IMR-90 (cell line): Measurements from ENCODE around the gene KCNMA1. TPM values are rescaled to one million over a fixed set of nuclear protein-coding genes. Genes with fewer than 3 reads are reported as not detected.
A peak's percentile ranks its signal among the peaks of the same experiment; 100 is the strongest.

Experiments used
- ATAC-seq: fragments of 200-7000 bp; cut with Tn5 transposase; 2 replicates; pipeline ENCODE4 v1.9.1; 2020; ENCODE audit warnings: low read depth, mild to moderate bottlenecking, moderate library complexity
- BruUV-seq: library from RNA; stranded (reverse); fragments of 400-500 nt; replicated peaks from 2 replicates; lab custom pipeline; 2021; lab: Mats Ljungman, UMichigan
- CTCF ChIA-PET: fragments of 300-600 bp; formaldehyde crosslinking; extraction: SDS; loops from one replicate; lab custom pipeline; 2021; ENCODE audit warnings: antibody characterized with exemption; lab: Yijun Ruan, JAX
- POLR2A ChIA-PET: fragments of 300-600 bp; sonication (Branson Sonifier 250); formaldehyde crosslinking; loops from one replicate; lab custom pipeline; 2022; ENCODE audit warnings: antibody characterized with exemption; ENCODE audit not compliant: unreplicated experiment; lab: Charles Lee
- DNase-seq: peaks from one replicate; pipeline ENCODE4 v3.0.0; 2013
- H2AFZ ChIP-seq: replicated peaks from 2 replicates; pipeline ENCODE3; 2013; ENCODE audit warnings: low read length, mild to moderate bottlenecking; ENCODE audit not compliant: poor library complexity
- H2AK5ac ChIP-seq: 2 replicates; pipeline ENCODE4 v1.6.1; 2013; ENCODE audit warnings: low read depth, low read length, inconsistent platforms
- H2AK9ac ChIP-seq: replicated peaks from 2 replicates; pipeline ENCODE3; 2013; ENCODE audit warnings: mild to moderate bottlenecking, low read depth, low read length, moderate library complexity; ENCODE audit not compliant: poor library complexity
- H2BK120ac ChIP-seq: 2 replicates; pipeline ENCODE4 v1.6.1; 2013; ENCODE audit warnings: low read depth, low read length, inconsistent platforms
- H2BK15ac ChIP-seq: 3 replicates; pipeline ENCODE4 v1.6.1; 2013; ENCODE audit warnings: low read depth, low read length, inconsistent platforms
- H2BK20ac ChIP-seq: 2 replicates; pipeline ENCODE4 v1.6.1; 2013; ENCODE audit warnings: low read depth, mild to moderate bottlenecking, inconsistent platforms, low read length, moderate library complexity
- H2BK5ac ChIP-seq: 2 replicates; pipeline ENCODE4 v1.6.1; 2013; ENCODE audit warnings: mild to moderate bottlenecking, low read depth, low read length, inconsistent platforms; ENCODE audit not compliant: poor library complexity, severe bottlenecking
- H3K14ac ChIP-seq: replicated peaks from 2 replicates; pipeline ENCODE4 v1.6.1; 2013; ENCODE audit warnings: low read depth, low read length, inconsistent platforms
- H3K18ac ChIP-seq: 2 replicates; pipeline ENCODE4 v1.6.1; 2013; ENCODE audit warnings: low read depth, low read length, control low read depth
- H3K23ac ChIP-seq: 2 replicates; pipeline ENCODE4 v1.6.1; 2013; ENCODE audit warnings: low read depth, low read length, inconsistent platforms
- H3K27ac ChIP-seq: 2 replicates; pipeline ENCODE4 v1.5.1; 2013; ENCODE audit warnings: mild to moderate bottlenecking, control low read depth, low read length; ENCODE audit not compliant: insufficient read depth
- H3K27me3 ChIP-seq: 2 replicates; pipeline ENCODE4 v1.6.1; 2013; ENCODE audit warnings: low read length; ENCODE audit not compliant: control insufficient read depth, insufficient read depth
- H3K36me3 ChIP-seq: 2 replicates; pipeline ENCODE4 v1.6.1; 2013; ENCODE audit warnings: low read length, mixed read lengths; ENCODE audit not compliant: control insufficient read depth, insufficient read depth
- H3K4ac ChIP-seq: 2 replicates; pipeline ENCODE4 v1.6.1; 2013; ENCODE audit warnings: low read depth, low read length, inconsistent platforms
- H3K4me1 ChIP-seq: 2 replicates; pipeline ENCODE4 v1.6.1; 2013; ENCODE audit warnings: low read length, mixed read lengths; ENCODE audit not compliant: control insufficient read depth, insufficient read depth
- H3K4me2 ChIP-seq: 2 replicates; pipeline ENCODE4 v1.6.1; 2013; ENCODE audit warnings: low read depth, mild to moderate bottlenecking, control low read depth, low read length, moderate library complexity
- H3K4me3 ChIP-seq: 2 replicates; pipeline ENCODE4 v1.5.1; 2013; ENCODE audit warnings: low read depth, mild to moderate bottlenecking, control low read depth, low read length, moderate library complexity; ENCODE audit not compliant: insufficient read depth
- H3K56ac ChIP-seq: 2 replicates; pipeline ENCODE4 v1.6.1; 2013; ENCODE audit warnings: low read length, inconsistent platforms; ENCODE audit not compliant: insufficient read depth; ENCODE audit errors: extremely low read depth
- H3K79me1 ChIP-seq, 2 experiments: 2 replicates each; pipeline ENCODE4 v1.6.1; 2013; ENCODE audit warnings: low read length in 2 of 2, inconsistent platforms in 1 of 2, low read depth in 1 of 2
- H3K9ac ChIP-seq: 2 replicates; pipeline ENCODE4 v1.6.1; 2013; ENCODE audit warnings: low read depth, low read length, control low read depth
- H3K9me1 ChIP-seq: 2 replicates; pipeline ENCODE4 v1.6.1; 2013; ENCODE audit warnings: low read length, inconsistent platforms; ENCODE audit not compliant: insufficient read depth
- H3K9me3 ChIP-seq: 2 replicates; pipeline ENCODE4 v1.6.1; 2013; ENCODE audit warnings: low read length; ENCODE audit not compliant: control insufficient read depth, insufficient read depth
- H4K20me1 ChIP-seq: 2 replicates; pipeline ENCODE4 v1.6.1; 2013; ENCODE audit warnings: low read length, inconsistent platforms; ENCODE audit not compliant: insufficient read depth
- H4K5ac ChIP-seq: 2 replicates; pipeline ENCODE4 v1.6.1; 2013; ENCODE audit warnings: mild to moderate bottlenecking, low read depth, low read length, control low read depth
- H4K8ac ChIP-seq, 2 experiments: 2 replicates each; pipeline ENCODE4 v1.6.1; 2013; ENCODE audit warnings: low read depth in 2 of 2, low read length in 2 of 2, control low read depth in 1 of 2, inconsistent platforms in 1 of 2
- H4K91ac ChIP-seq: 2 replicates; pipeline ENCODE4 v1.6.1; 2013; ENCODE audit warnings: low read depth, low read length, inconsistent platforms; ENCODE audit not compliant: insufficient read depth
- CHD1 ChIP-seq: IDR thresholded peaks from 2 replicates; pipeline ENCODE4 v1.6.1; 2012; ENCODE audit warnings: low read depth, low read length, improper control_type of control experiment
- MXI1 ChIP-seq: IDR thresholded peaks from 2 replicates; pipeline ENCODE4 v1.6.1; 2012; ENCODE audit warnings: low read depth, mild to moderate bottlenecking, low read length, moderate library complexity, borderline replicate concordance
- NFE2L2 ChIP-seq: fragments of 150-350 bp; IDR thresholded peaks from 2 replicates; pipeline ENCODE4 v1.6.1; 2016; ENCODE audit warnings: low read depth, mild to moderate bottlenecking, low read length
- RAD21 ChIP-seq: IDR thresholded peaks from 2 replicates; pipeline ENCODE4 v1.6.1; 2012; ENCODE audit warnings: low read length, improper control_type of control experiment
- RCOR1 ChIP-seq: IDR thresholded peaks from 2 replicates; pipeline ENCODE4 v1.6.1; 2012; ENCODE audit warnings: mild to moderate bottlenecking, low read length, improper control_type of control experiment; ENCODE audit not compliant: insufficient replicate concordance
- RFX5 ChIP-seq: IDR thresholded peaks from 2 replicates; pipeline ENCODE4 v1.8.0; 2012; ENCODE audit warnings: low read depth, mild to moderate bottlenecking, low read length, moderate library complexity
- dilution Hi-C: fragments of 300-500 bp; cut with HindIII; formaldehyde crosslinking; loops from one replicate; pipeline ENCODE4 v1.14.3; 2018; ENCODE audit warnings: low sequenced_read_pairs; ENCODE audit not compliant: unreplicated experiment
- in situ Hi-C: fragments of 300-500 bp; cut with MboI; formaldehyde crosslinking; loops from 3 replicates; pipeline ENCODE4 v1.14.3; 2019; ENCODE audit warnings: low sequenced_read_pairs, inconsistent platforms, mixed read lengths
- intact Hi-C: fragments of 100-400 bp; cut with micrococcal nuclease; formaldehyde crosslinking; loops from 2 replicates; pipeline ENCODE4 v1.10.0; 2022
- polyA plus RNA-seq, 3 experiments: library from polyadenylated mRNA; depleted of rRNA; stranded (reverse); fragments of >200 nt; gene quantifications; 2 replicates each; pipeline ENCODE4 v1.2.3, GENCODE V29; 2012; ENCODE audit warnings: low replicate concordance in 1 of 3
- total RNA-seq: library from RNA; depleted of rRNA; stranded (reverse); fragments of >200 nt; gene quantifications from 2 replicates; pipeline ENCODE4 v1.2.3, GENCODE V29; 2012
- TF ChIP-seq, protein P1 (sequence below): fragments of 150-350 bp; IDR thresholded peaks from 2 replicates; pipeline ENCODE4 v1.6.1; 2016; ENCODE audit warnings: low read depth, mild to moderate bottlenecking, low read length, moderate library complexity, borderline replicate concordance
- TF ChIP-seq, protein P2 (sequence below): conservative IDR thresholded peaks from 2 replicates; pipeline ENCODE4 v1.5.1; 2012; ENCODE audit warnings: mild to moderate bottlenecking, low read depth, low read length, improper control_type of control experiment

Gene KCNMA1
- total and polyA plus RNA-seq, 2 of the 4 experiments (the other 2 are of a cell fraction) = 25.6 to 29.6 TPM

DNA sequence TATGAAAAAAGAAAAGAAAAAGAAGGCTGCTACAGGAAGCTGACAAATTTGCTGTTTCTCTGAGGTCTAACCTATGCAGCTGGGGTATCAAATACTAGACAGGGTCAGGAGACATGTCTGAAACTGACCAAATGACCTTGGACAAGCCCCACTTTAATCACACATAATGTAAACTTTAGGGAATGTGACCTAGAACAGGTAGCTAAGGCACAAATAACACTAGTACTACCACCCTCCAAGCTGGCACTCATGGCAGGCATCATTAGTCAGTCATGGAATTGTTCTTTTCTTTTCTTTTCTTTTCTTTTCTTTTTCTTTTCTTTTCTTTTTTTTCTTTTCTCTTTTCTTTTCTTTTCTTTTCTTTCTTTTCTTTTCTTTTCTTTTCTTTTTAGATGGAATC is 250.4 kb downstream of the KCNMA1 start:
- Histone ChIP-seq H3K9me3 (no peaks in the 10 kb centered on the region), H3K9me1 (peaks cover 20% of the 10 kb centered on the region), H2BK120ac (peak overlapping the region; percentile 44), H3K14ac (peak overlapping the region; percentile 6), H3K18ac (peak overlapping the region; percentile 58; the same call in 1 of the 2 replicates), H3K23ac (peak overlapping the region; percentile 4; the same call in 1 of the 2 replicates), H3K4ac (peak overlapping the region; percentile 49), H4K8ac (peak overlapping the region; percentile 60 to 71), H4K5ac (no peak overlapping the region; the same call in 1 of the 2 replicates), H3K27ac (no peak overlapping the region), H3K56ac (peak overlapping the region; percentile 27; the same call in 1 of the 2 replicates), H2AFZ (peak overlapping the region; percentile 4), H3K4me3 (no peak overlapping the region), H3K4me2 (peak overlapping the region; percentile 19; the same call in 1 of the 2 replicates), H3K9ac (peak overlapping the region; percentile 34; the same call in 1 of the 2 replicates), H2AK9ac (no peak overlapping the region), H4K20me1 (0 out of 2 replicates have a peak, but pooled peaks cover under 1% of the 10 kb centered on the region), H2BK5ac (peak overlapping the region; percentile 72), H2AK5ac (peak overlapping the region; percentile 87), H2BK20ac (peak overlapping the region; percentile 68), H3K79me1 (peaks cover 0 to 25% of the 10 kb centered on the region in 2 experiments; a peak in 2 of 4 replicates), H4K91ac (peak overlapping the region; percentile 54), H2BK15ac (peak overlapping the region; percentile 95), H3K36me3 (no peaks in the 10 kb centered on the region), H3K4me1 (peaks cover 16% of the 10 kb centered on the region), H3K27me3 (no peaks in the 10 kb centered on the region)
- dilution Hi-C loops (no loop called here), intact Hi-C loops (no loop called here), in situ Hi-C loops (no loop called here)
- ChIA-PET POLR2A (no interaction called here), CTCF (interaction anchor here (1.6 kb wide), 1 partner anchor 13 kb away, joined by 5 read pairs; no protein-coding TSS in a partner anchor)
- BruUV-seq = no TSS peak
- ATAC-seq (no peak), DNase-seq (no peak)
- TF ChIP-seq, protein P1, sequence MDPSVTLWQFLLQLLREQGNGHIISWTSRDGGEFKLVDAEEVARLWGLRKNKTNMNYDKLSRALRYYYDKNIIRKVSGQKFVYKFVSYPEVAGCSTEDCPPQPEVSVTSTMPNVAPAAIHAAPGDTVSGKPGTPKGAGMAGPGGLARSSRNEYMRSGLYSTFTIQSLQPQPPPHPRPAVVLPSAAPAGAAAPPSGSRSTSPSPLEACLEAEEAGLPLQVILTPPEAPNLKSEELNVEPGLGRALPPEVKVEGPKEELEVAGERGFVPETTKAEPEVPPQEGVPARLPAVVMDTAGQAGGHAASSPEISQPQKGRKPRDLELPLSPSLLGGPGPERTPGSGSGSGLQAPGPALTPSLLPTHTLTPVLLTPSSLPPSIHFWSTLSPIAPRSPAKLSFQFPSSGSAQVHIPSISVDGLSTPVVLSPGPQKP = no peak
- TF ChIP-seq RCOR1 = no peak
- TF ChIP-seq NFE2L2 = no peak
- no peak for TF ChIP-seq MXI1
- TF ChIP-seq, protein P2, sequence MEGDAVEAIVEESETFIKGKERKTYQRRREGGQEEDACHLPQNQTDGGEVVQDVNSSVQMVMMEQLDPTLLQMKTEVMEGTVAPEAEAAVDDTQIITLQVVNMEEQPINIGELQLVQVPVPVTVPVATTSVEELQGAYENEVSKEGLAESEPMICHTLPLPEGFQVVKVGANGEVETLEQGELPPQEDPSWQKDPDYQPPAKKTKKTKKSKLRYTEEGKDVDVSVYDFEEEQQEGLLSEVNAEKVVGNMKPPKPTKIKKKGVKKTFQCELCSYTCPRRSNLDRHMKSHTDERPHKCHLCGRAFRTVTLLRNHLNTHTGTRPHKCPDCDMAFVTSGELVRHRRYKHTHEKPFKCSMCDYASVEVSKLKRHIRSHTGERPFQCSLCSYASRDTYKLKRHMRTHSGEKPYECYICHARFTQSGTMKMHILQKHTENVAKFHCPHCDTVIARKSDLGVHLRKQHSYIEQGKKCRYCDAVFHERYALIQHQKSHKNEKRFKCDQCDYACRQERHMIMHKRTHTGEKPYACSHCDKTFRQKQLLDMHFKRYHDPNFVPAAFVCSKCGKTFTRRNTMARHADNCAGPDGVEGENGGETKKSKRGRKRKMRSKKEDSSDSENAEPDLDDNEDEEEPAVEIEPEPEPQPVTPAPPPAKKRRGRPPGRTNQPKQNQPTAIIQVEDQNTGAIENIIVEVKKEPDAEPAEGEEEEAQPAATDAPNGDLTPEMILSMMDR = no peak
- TF ChIP-seq CHD1 = no peak
- no peak for TF ChIP-seq RFX5
- no peak for TF ChIP-seq RAD21
